Epithelial cell of prostate (primary cell): ENCODE measurements around the gene COL23A1.

Experiments used
- DNase-seq: peaks from one replicate; pipeline ENCODE4 v3.0.0-alpha.2; 2011; ENCODE audit warnings: low read depth, low spot score
- H3K27ac ChIP-seq: fragments of 450-650 bp; 2 replicates; pipeline ENCODE4 v1.5.1; 2017; ENCODE audit warnings: mild to moderate bottlenecking

COL23A1 gene

GRCh38 chr5:178286226-178287090 is 303.7 kb downstream of the COL23A1 start:
- DNase-seq, result no peak
- no peak overlapping the region for H3K27ac ChIP-seq

- no peak for DNase-seq
- no peak overlapping the region for H3K27ac ChIP-seq
These were observed 304.6 kb downstream of the COL23A1 start for GRCh38 chr5:178285399-178286225.

GRCh38 chr5:178284996-178285395 is 305.2 kb downstream of the COL23A1 start:
- H3K27ac ChIP-seq, result no peak overlapping the region
- no peak for DNase-seq

GRCh38 chr5:178284093-178284675 is 306.0 kb downstream of the COL23A1 start:
- no peak overlapping the region for H3K27ac ChIP-seq
- no peak for DNase-seq

- DNase-seq, result no peak
- H3K27ac ChIP-seq, result no peak overlapping the region
These were observed 306.7 kb downstream of the COL23A1 start for GRCh38 chr5:178283520-178283919.

GRCh38 chr5:178282391-178282790 is 307.8 kb downstream of the COL23A1 start:
- H3K27ac ChIP-seq, result no peak overlapping the region
- no peak for DNase-seq

GRCh38 chr5:178281331-178281730 is 308.9 kb downstream of the COL23A1 start:
- no peak overlapping the region for H3K27ac ChIP-seq
- DNase-seq, result no peak

- no peak for DNase-seq
- no peak overlapping the region for H3K27ac ChIP-seq
These were observed 309.6 kb downstream of the COL23A1 start for GRCh38 chr5:178280631-178281030.

- no peak overlapping the region for H3K27ac ChIP-seq
- no peak for DNase-seq
These were observed 310.3 kb downstream of the COL23A1 start for GRCh38 chr5:178279723-178280438.

- H3K27ac ChIP-seq, result no peak overlapping the region
- DNase-seq, result no peak
These were observed 311.0 kb downstream of the COL23A1 start for GRCh38 chr5:178279026-178279722.

- DNase-seq, result no peak
- H3K27ac ChIP-seq, result no peak overlapping the region
These were observed 311.7 kb downstream of the COL23A1 start for GRCh38 chr5:178278358-178279023.

- DNase-seq, result no peak
- H3K27ac ChIP-seq, result no peak overlapping the region
These were observed 312.3 kb downstream of the COL23A1 start for GRCh38 chr5:178277866-178278265.

GRCh38 chr5:178277346-178277745 is 312.8 kb downstream of the COL23A1 start:
- no peak for DNase-seq
- H3K27ac ChIP-seq, result no peak overlapping the region

- no peak overlapping the region for H3K27ac ChIP-seq
- no peak for DNase-seq
These were observed 315.2 kb downstream of the COL23A1 start for GRCh38 chr5:178274781-178275537.

GRCh38 chr5:178273665-178274541 is 316.3 kb downstream of the COL23A1 start:
- DNase-seq, result no peak
- H3K27ac ChIP-seq, result no peak overlapping the region

- DNase-seq, result no peak
- no peak overlapping the region for H3K27ac ChIP-seq
These were observed 317.2 kb downstream of the COL23A1 start for GRCh38 chr5:178273041-178273440.

- DNase-seq, result no peak
- no peak overlapping the region for H3K27ac ChIP-seq
These were observed 317.6 kb downstream of the COL23A1 start for GRCh38 chr5:178272591-178272990.
